Measurements from ENCODE around the gene PSMB8.

DNA sequence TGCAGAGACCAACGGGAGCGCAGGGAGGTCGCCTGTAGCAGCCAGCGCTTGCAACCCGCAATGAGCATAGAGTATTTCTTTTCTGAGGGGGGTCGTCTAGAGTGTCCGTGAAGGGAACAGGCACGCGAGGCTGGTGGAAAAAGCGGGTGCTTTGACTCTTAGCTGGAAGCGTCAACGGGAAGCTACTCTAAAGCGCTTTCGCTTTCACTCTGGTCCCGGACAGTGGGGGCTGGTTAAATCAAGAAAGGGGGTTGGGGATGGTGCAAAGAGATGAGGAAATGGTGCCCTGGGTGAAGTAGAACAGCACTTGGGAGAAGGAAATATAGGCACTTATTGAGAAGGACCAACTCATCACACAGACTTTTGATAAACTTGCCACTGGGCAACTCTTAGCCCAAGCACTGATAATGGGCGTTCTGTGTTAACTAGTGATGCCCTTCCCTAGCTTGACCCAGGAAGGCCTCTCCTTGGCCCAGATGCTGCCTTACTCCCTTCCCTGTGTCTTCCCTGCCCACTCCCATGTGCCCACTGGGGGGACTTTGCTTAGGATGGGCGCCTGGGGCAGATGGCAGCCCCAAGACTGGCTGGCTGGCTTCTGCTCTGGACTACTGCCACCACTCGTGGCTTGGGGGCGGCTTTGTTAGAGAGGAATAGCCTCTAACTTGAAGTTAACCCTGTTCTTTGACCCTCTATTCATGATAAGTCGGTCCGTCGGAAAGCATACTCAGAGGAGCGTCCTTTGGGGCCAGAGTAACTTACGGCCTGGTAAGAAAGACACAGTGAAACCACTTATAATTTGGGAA is 10.7 kb upstream of the PSMB8 start:
- TF ChIP-seq, protein P1, sequence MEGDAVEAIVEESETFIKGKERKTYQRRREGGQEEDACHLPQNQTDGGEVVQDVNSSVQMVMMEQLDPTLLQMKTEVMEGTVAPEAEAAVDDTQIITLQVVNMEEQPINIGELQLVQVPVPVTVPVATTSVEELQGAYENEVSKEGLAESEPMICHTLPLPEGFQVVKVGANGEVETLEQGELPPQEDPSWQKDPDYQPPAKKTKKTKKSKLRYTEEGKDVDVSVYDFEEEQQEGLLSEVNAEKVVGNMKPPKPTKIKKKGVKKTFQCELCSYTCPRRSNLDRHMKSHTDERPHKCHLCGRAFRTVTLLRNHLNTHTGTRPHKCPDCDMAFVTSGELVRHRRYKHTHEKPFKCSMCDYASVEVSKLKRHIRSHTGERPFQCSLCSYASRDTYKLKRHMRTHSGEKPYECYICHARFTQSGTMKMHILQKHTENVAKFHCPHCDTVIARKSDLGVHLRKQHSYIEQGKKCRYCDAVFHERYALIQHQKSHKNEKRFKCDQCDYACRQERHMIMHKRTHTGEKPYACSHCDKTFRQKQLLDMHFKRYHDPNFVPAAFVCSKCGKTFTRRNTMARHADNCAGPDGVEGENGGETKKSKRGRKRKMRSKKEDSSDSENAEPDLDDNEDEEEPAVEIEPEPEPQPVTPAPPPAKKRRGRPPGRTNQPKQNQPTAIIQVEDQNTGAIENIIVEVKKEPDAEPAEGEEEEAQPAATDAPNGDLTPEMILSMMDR (IDR thresholded peaks at IDR 0.05; ENCODE audit: low read depth, low read length), result no peak
- no peak for TF ChIP-seq EZH2phosphoT487 (IDR thresholded peaks at IDR 0.05; ENCODE audit: low read depth)

All from OCI-LY3 (cell line).